ENCODE measurements around the gene PAFAH1B2. TPM values are rescaled to one million over a fixed set of nuclear protein-coding genes. Genes with fewer than 3 reads are reported as not detected.

Gene PAFAH1B2
- total and polyA plus RNA-seq, 8 donors = 14.9 to 174 (median 32.0) TPM

DNA sequence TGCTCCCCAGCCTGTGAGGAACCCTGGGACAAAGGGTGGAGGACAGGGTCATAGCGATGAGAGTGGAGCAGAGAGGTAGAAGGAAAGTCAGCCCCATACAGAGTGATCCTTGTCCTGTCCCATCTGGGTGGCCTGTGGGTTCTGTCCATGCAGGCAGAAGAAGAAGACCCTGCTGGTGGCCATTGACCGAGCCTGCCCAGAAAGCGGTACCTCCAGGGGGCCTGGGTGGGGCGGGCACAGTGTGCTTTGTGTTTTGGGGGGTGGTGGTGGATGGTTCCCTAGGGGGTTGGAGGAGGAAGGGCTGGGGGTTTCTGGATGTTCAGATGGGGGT is 42.3 kb downstream of the PAFAH1B2 start:
- peaks cover 43 to 76% (median 61%) of the 10 kb centered on the region in 4 donors for H3K4me1 ChIP-seq
- H3K36me3 ChIP-seq = peaks cover 62 to 94% (median 80%) of the 10 kb centered on the region in 4 donors
- 93 to 100% (median 95%) methylated on average over 4 of the region's 4 CpGs for WGBS, 5 donors
- no peaks in the 10 kb centered on the region for H3K9me3 ChIP-seq
- no peak for TF ChIP-seq CTCF (IDR thresholded peaks at IDR 0.05)
- no peak for TF ChIP-seq POLR2A (IDR thresholded peaks at IDR 0.05)
- TF ChIP-seq EP300 (IDR thresholded peaks at IDR 0.05) = no peak
- TF ChIP-seq POLR2AphosphoS5 (IDR thresholded peaks at IDR 0.05) = no peak
- no peak overlapping the region for H3K4me3 ChIP-seq
- H3K27me3 ChIP-seq = no peaks in the 10 kb centered on the region
- intact Hi-C loops (cut with DNase I; ENCODE audit: low total_unique reads) = loop anchor here (5.0 kb wide), 1 partner anchor 41 kb away; no protein-coding TSS in a partner anchor
- H3K27ac ChIP-seq = peak overlapping the region; percentile 60 to 99 (median 75)
- DNase-seq = peak in 1 of 2 donors; percentile 2

- H3K9me3 ChIP-seq = no peaks in the 10 kb centered on the region
- no peaks in the 10 kb centered on the region for H3K27me3 ChIP-seq
- peaks cover 37 to 73% (median 55%) of the 10 kb centered on the region in 4 donors for H3K4me1 ChIP-seq
- H3K36me3 ChIP-seq = peaks cover 63 to 94% (median 81%) of the 10 kb centered on the region in 4 donors
- TF ChIP-seq POLR2A (IDR thresholded peaks at IDR 0.05) (no peak), EP300 (IDR thresholded peaks at IDR 0.05) (no peak), CTCF (IDR thresholded peaks at IDR 0.05) (no peak), POLR2AphosphoS5 (IDR thresholded peaks at IDR 0.05) (no peak)
- H3K27ac ChIP-seq = peak overlapping the region in 4 of 5 donors; percentile 2 to 99 (median 78)
- peak in 1 of 2 donors; percentile 26 for DNase-seq
- 26 to 71% (median 49%) methylated on average over 4 to 6 of the region's 6 CpGs for WGBS, 5 donors
- intact Hi-C loops (cut with DNase I; ENCODE audit: low total_unique reads) = loop anchor here (5.0 kb wide), 1 partner anchor 40 kb away; no protein-coding TSS in a partner anchor
- H3K4me3 ChIP-seq = no peak overlapping the region
Measured at GRCh38 chr11:117187007-117187406, 42.9 kb downstream of the PAFAH1B2 start.

GRCh38 chr11:117187428-117187798 is 43.3 kb downstream of the PAFAH1B2 start:
- H3K27ac ChIP-seq = peak overlapping the region in 4 of 5 donors; percentile 2 to 99 (median 78)
- H3K36me3 ChIP-seq = peaks cover 63 to 94% (median 81%) of the 10 kb centered on the region in 4 donors
- H3K27me3 ChIP-seq = no peaks in the 10 kb centered on the region
- H3K4me3 ChIP-seq = no peak overlapping the region
- TF ChIP-seq EP300 (IDR thresholded peaks at IDR 0.05) (no peak), POLR2A (IDR thresholded peaks at IDR 0.05) (no peak), CTCF (IDR thresholded peaks at IDR 0.05) (no peak), POLR2AphosphoS5 (IDR thresholded peaks at IDR 0.05) (no peak)
- no peaks in the 10 kb centered on the region for H3K9me3 ChIP-seq
- intact Hi-C loops (cut with DNase I; ENCODE audit: low total_unique reads) = loop anchor here (5.0 kb wide), 1 partner anchor 40 kb away; no protein-coding TSS in a partner anchor
- peaks cover 33 to 71% (median 52%) of the 10 kb centered on the region in 4 donors for H3K4me1 ChIP-seq
- peak in 1 of 2 donors; percentile 25 for DNase-seq
- 73 to 85% (median 77%) methylated on average over 13 of the region's 13 CpGs for WGBS, 5 donors

DNA sequence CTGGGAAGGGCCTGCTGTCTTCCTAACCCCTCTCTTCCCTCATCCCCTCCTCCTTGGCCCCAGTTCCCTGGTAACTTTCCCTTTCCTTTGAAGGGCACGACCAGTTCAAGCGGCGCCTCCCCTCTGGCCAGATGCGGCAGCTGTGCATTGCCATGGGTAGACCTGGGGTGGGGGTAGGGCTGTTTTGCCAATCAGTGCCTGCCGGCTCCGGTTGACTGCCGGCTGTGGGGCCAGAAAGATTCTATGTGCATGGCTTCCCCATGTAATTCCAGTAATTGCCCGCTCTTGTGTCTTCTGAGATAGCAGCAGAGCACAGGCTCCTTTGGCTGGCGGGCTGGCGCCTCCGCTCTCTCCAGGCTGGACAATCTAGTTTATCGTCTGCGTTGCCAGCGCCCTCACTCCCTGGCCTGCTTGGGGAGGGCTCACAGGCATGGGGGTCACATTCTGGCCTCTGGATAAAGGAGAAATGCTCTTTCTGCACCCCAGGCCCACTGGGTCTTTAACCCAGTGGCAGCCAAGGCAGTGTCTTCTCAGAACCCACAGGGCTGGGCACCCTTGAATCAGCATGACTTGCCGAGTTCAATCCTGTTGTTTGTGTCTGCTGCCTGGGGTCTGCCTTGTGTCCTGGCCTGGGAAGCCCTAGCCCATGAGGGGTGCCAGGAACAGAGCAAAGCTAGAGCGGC is 43.9 kb downstream of the PAFAH1B2 start:
- H3K9me3 ChIP-seq = no peaks in the 10 kb centered on the region
- H3K27ac ChIP-seq = peak overlapping the region in 3 of 5 donors; percentile 60 to 99 (median 96)
- intact Hi-C loops (cut with DNase I; ENCODE audit: low total_unique reads) = loop anchor here (5.0 kb wide), 1 partner anchor 39 kb away; no protein-coding TSS in a partner anchor
- no peak for TF ChIP-seq EP300 (IDR thresholded peaks at IDR 0.05)
- TF ChIP-seq POLR2AphosphoS5 (IDR thresholded peaks at IDR 0.05) = no peak
- TF ChIP-seq CTCF (IDR thresholded peaks at IDR 0.05) = no peak
- no peak for TF ChIP-seq POLR2A (IDR thresholded peaks at IDR 0.05)
- no peaks in the 10 kb centered on the region for H3K27me3 ChIP-seq
- peak; percentile 9 to 30 for DNase-seq
- peaks cover 31 to 71% (median 49%) of the 10 kb centered on the region in 4 donors for H3K4me1 ChIP-seq
- 59 to 92% (median 67%) methylated on average over 16 of the region's 16 CpGs for WGBS, 5 donors
- no peak overlapping the region for H3K4me3 ChIP-seq
- peaks cover 64 to 94% (median 81%) of the 10 kb centered on the region in 4 donors for H3K36me3 ChIP-seq

All from stomach (tissue), 9 donors.